Liver (tissue), 9 donors: ENCODE measurements around the gene NR5A2. TPM values are rescaled to one million over a fixed set of nuclear protein-coding genes. Genes with fewer than 3 reads are reported as not detected.

Experiments
- DNase-seq: peaks from one replicate; pipeline ENCODE4 v3.0.0-alpha.2; 2017; ENCODE audit warnings: low spot score
- H3K27ac ChIP-seq, 2 donors: one replicate each; pipeline ENCODE4 v1.7.0; 2013; ENCODE audit warnings: inconsistent platforms in 2 of 2, low read length in 2 of 2, control low read depth in 1 of 2, low read depth in 1 of 2, mild to moderate bottlenecking in 1 of 2
- H3K27me3 ChIP-seq, 4 donors: one replicate each; pipeline versions ENCODE4 v1.6.1 to v1.7.0; 2013; ENCODE audit warnings: low read length in 3 of 4, inconsistent platforms in 1 of 4, mild to moderate bottlenecking in 1 of 4, moderate library complexity in 1 of 4; ENCODE audit not compliant: control insufficient read depth in 4 of 4, insufficient read depth in 4 of 4
- H3K36me3 ChIP-seq, 4 donors: one replicate each; pipeline versions ENCODE4 v1.6.1 to v1.7.0; 2013; ENCODE audit warnings: low read length in 3 of 4, mild to moderate bottlenecking in 3 of 4, low read depth in 1 of 4, moderate library complexity in 1 of 4; ENCODE audit not compliant: control insufficient read depth in 4 of 4, insufficient read depth in 3 of 4
- H3K4me1 ChIP-seq, 4 donors: one replicate each; pipeline versions ENCODE4 v1.6.1 to v1.7.0; 2013; ENCODE audit warnings: low read length in 3 of 4, mild to moderate bottlenecking in 3 of 4, moderate library complexity in 1 of 4; ENCODE audit not compliant: control insufficient read depth in 4 of 4, insufficient read depth in 4 of 4
- H3K4me3 ChIP-seq, 3 donors: one replicate each; pipeline versions ENCODE4 v1.6.1 to v1.7.0; 2013; ENCODE audit warnings: low read length in 3 of 3, control low read depth in 1 of 3, low read depth in 1 of 3, mild to moderate bottlenecking in 1 of 3
- H3K9ac ChIP-seq, 2 donors: one replicate each; pipeline ENCODE4 v1.7.0; 2013; ENCODE audit warnings: low read length in 2 of 2, mild to moderate bottlenecking in 2 of 2, moderate library complexity in 2 of 2, control low read depth in 1 of 2, low read depth in 1 of 2
- H3K9me3 ChIP-seq, 4 donors: one replicate each; pipeline versions ENCODE4 v1.6.1 to v1.7.0; 2013; ENCODE audit warnings: low read length in 3 of 4; ENCODE audit not compliant: control insufficient read depth in 4 of 4
- FOXA1 ChIP-seq: IDR thresholded peaks from 2 replicates; pipeline ENCODE4 v1.6.1; 2016; ENCODE audit warnings: antibody characterized with exemption
- FOXA2 ChIP-seq: IDR thresholded peaks from 2 replicates; pipeline ENCODE4 v1.6.1; 2016; ENCODE audit warnings: antibody characterized with exemption
- HNF4A ChIP-seq, 2 donors: conservative IDR thresholded peaks; 2 replicates each; pipeline ENCODE4 v1.6.1; 2016; ENCODE audit warnings: antibody characterized with exemption in 2 of 2, mild to moderate bottlenecking in 2 of 2
- HNF4G ChIP-seq: IDR thresholded peaks from 2 replicates; pipeline ENCODE4 v1.6.1; 2016; ENCODE audit warnings: antibody characterized with exemption
- RAD21 ChIP-seq, 2 donors: IDR thresholded peaks; 2 replicates each; pipeline ENCODE4 v1.6.1; 2016; ENCODE audit warnings: antibody characterized with exemption in 2 of 2, mild to moderate bottlenecking in 2 of 2
- RXRA ChIP-seq, 2 donors: IDR thresholded peaks; 2 replicates each; pipeline ENCODE4 v1.6.1; 2017 to 2018; ENCODE audit warnings: antibody characterized with exemption in 2 of 2, mild to moderate bottlenecking in 1 of 2
- YY1 ChIP-seq: IDR thresholded peaks from 2 replicates; pipeline ENCODE4 v1.6.1; 2016; ENCODE audit warnings: antibody characterized with exemption, mild to moderate bottlenecking
- WGBS: extraction: QIAGEN DNeasy Blood & Tissue Kit; methylation state at CpG from one replicate; pipeline ENCODE4 v1.1.7; 2013; 5-methylcytosine and 5-hydroxymethylcytosine counted together
- polyA plus RNA-seq, 2 donors: library from polyadenylated mRNA; stranded (reverse) in 1 of 2; unstranded in 1 of 2; fragments of 200-250 nt in 1 of 2; fragments of >200 nt in 1 of 2; fragmentation: Nextera tagmentation in 1 of 2; extraction: Ambion mirVana in 1 of 2; gene quantifications; one replicate each; pipeline versions ENCODE4 v1.2.1 to v1.2.3, GENCODE V29; 2013 to 2015
- total RNA-seq, 2 donors: library from RNA; depleted of rRNA; stranded (reverse); fragments of >200 nt; gene quantifications; one replicate each; pipeline ENCODE4 v1.2.3, GENCODE V29; 2014
- TF ChIP-seq, protein P1 (sequence below): fragments of 150-350 bp; IDR thresholded peaks from 2 replicates; pipeline ENCODE4 v1.5.1; 2017; ENCODE audit warnings: improper control_type of control experiment, low read depth, low read length; ENCODE audit not compliant: missing input control
- TF ChIP-seq, protein P2 (sequence below): IDR thresholded peaks from 2 replicates; pipeline ENCODE4 v1.6.1; 2016; ENCODE audit warnings: antibody characterized with exemption
- TF ChIP-seq, protein P3 (sequence below): IDR thresholded peaks from 2 replicates; pipeline ENCODE4 v1.6.1; 2016; ENCODE audit warnings: antibody characterized with exemption
- TF ChIP-seq, protein P4 (sequence below): IDR thresholded peaks from 2 replicates; pipeline ENCODE4 v1.6.1; 2016; ENCODE audit warnings: antibody characterized with exemption
- TF ChIP-seq, protein P5 (sequence below): IDR thresholded peaks from 2 replicates; pipeline ENCODE4 v1.6.1; 2016; ENCODE audit warnings: antibody characterized with exemption, mild to moderate bottlenecking
- donor health status: healthy.
- donor health status: healthy.
- donor health status: healthy.
- donor health status: healthy.
- donor health status: healthy.

The NR5A2 gene
- total and polyA plus RNA-seq, 4 donors = 10.0 to 37.5 (median 21.1) TPM

DNA sequence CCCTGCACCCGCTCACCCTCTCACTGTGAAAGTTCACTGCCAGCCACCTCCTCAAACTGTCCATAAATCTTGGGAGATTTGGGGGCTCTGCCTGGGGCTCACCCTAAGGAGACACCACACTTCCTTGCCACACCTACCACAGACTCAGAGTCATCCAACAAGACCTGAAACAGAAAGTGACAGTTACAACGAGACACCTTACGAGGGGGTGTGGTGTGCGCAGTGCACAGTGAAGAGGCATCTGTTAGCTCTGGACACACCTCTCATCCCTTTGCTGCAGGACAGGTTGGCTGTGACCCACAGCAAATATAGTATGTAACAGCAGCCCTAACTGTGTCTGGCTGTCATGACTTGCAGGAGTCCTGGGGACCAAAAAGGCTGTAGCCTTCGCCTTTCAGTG, 190.2 kb downstream of the NR5A2 start:
- H3K27ac ChIP-seq = no peak overlapping the region
- no peak for DNase-seq
- H3K4me1 ChIP-seq = peaks cover 0 to 3% (median 1%) of the 10 kb centered on the region in 4 donors
- no peaks in the 10 kb centered on the region for H3K9me3 ChIP-seq
- no peaks in the 10 kb centered on the region for H3K36me3 ChIP-seq
- H3K9ac ChIP-seq = no peak overlapping the region
- no peaks in the 10 kb centered on the region for H3K27me3 ChIP-seq
- H3K4me3 ChIP-seq = no peak overlapping the region
- TF ChIP-seq, protein P1, sequence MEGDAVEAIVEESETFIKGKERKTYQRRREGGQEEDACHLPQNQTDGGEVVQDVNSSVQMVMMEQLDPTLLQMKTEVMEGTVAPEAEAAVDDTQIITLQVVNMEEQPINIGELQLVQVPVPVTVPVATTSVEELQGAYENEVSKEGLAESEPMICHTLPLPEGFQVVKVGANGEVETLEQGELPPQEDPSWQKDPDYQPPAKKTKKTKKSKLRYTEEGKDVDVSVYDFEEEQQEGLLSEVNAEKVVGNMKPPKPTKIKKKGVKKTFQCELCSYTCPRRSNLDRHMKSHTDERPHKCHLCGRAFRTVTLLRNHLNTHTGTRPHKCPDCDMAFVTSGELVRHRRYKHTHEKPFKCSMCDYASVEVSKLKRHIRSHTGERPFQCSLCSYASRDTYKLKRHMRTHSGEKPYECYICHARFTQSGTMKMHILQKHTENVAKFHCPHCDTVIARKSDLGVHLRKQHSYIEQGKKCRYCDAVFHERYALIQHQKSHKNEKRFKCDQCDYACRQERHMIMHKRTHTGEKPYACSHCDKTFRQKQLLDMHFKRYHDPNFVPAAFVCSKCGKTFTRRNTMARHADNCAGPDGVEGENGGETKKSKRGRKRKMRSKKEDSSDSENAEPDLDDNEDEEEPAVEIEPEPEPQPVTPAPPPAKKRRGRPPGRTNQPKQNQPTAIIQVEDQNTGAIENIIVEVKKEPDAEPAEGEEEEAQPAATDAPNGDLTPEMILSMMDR = no peak
- TF ChIP-seq RXRA (IDR thresholded peaks at IDR 0.05) (no peak), FOXA1 (no peak), HNF4A (conservative IDR thresholded peaks at IDR 0.05) (no peak), HNF4G (no peak)
- TF ChIP-seq, protein P2, sequence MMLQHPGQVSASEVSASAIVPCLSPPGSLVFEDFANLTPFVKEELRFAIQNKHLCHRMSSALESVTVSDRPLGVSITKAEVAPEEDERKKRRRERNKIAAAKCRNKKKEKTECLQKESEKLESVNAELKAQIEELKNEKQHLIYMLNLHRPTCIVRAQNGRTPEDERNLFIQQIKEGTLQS = no peak
- TF ChIP-seq, protein P3, sequence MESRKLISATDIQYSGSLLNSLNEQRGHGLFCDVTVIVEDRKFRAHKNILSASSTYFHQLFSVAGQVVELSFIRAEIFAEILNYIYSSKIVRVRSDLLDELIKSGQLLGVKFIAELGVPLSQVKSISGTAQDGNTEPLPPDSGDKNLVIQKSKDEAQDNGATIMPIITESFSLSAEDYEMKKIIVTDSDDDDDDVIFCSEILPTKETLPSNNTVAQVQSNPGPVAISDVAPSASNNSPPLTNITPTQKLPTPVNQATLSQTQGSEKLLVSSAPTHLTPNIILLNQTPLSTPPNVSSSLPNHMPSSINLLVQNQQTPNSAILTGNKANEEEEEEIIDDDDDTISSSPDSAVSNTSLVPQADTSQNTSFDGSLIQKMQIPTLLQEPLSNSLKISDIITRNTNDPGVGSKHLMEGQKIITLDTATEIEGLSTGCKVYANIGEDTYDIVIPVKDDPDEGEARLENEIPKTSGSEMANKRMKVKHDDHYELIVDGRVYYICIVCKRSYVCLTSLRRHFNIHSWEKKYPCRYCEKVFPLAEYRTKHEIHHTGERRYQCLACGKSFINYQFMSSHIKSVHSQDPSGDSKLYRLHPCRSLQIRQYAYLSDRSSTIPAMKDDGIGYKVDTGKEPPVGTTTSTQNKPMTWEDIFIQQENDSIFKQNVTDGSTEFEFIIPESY = no peak
- TF ChIP-seq, protein P4, sequence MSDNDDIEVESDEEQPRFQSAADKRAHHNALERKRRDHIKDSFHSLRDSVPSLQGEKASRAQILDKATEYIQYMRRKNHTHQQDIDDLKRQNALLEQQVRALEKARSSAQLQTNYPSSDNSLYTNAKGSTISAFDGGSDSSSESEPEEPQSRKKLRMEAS = no peak
- 91% methylated on average over 5 of the region's 5 CpGs for WGBS

DNA sequence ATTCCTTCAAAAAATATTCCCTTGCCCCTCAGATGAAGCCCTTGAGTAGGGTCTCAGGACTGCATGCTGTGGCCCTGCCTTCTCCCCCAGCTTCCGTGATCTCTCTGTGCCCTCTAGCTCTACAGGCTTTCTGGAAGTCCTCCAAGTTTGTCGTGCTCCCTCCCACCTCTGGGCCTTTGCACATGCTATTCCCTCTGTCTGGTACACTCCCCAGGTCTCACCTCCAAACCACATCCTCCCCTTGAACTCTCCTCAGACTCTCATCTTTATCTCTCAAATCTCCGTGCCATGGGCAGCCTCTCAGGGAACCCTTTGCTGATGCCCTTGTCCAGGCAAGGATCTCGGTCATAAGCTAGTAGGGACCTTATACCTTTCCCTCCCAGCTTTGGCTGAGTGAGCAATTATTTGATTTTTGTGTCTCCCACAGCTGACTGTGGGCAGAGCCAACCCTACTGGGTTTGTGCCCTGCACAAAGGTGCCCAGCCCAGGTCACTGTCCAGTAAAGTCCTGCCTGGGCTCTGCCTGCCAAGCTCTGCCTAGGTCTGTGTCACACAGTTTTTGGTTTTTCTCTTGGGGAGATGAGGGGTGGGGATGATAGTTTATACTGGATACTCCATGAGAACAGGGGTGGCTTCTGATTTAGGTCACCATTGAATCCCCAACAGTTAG, 194.2 kb downstream of the NR5A2 start:
- Histone ChIP-seq H3K27me3 (no peaks in the 10 kb centered on the region), H3K9ac (no peak overlapping the region), H3K36me3 (no peaks in the 10 kb centered on the region), H3K9me3 (no peaks in the 10 kb centered on the region), H3K4me3 (no peak overlapping the region), H3K27ac (no peak overlapping the region), H3K4me1 (peaks cover 0 to 7% (median 6%) of the 10 kb centered on the region in 4 donors)
- TF ChIP-seq, protein P2 = no peak
- TF ChIP-seq FOXA2 (no peak), YY1 (no peak), RXRA (IDR thresholded peaks at IDR 0.05) (peak; percentile 28 to 47), HNF4A (conservative IDR thresholded peaks at IDR 0.05) (peak; percentile 11 to 45), RAD21 (IDR thresholded peaks at IDR 0.05) (peak in 1 of 2 donors; percentile 21)
- TF ChIP-seq, protein P5, sequence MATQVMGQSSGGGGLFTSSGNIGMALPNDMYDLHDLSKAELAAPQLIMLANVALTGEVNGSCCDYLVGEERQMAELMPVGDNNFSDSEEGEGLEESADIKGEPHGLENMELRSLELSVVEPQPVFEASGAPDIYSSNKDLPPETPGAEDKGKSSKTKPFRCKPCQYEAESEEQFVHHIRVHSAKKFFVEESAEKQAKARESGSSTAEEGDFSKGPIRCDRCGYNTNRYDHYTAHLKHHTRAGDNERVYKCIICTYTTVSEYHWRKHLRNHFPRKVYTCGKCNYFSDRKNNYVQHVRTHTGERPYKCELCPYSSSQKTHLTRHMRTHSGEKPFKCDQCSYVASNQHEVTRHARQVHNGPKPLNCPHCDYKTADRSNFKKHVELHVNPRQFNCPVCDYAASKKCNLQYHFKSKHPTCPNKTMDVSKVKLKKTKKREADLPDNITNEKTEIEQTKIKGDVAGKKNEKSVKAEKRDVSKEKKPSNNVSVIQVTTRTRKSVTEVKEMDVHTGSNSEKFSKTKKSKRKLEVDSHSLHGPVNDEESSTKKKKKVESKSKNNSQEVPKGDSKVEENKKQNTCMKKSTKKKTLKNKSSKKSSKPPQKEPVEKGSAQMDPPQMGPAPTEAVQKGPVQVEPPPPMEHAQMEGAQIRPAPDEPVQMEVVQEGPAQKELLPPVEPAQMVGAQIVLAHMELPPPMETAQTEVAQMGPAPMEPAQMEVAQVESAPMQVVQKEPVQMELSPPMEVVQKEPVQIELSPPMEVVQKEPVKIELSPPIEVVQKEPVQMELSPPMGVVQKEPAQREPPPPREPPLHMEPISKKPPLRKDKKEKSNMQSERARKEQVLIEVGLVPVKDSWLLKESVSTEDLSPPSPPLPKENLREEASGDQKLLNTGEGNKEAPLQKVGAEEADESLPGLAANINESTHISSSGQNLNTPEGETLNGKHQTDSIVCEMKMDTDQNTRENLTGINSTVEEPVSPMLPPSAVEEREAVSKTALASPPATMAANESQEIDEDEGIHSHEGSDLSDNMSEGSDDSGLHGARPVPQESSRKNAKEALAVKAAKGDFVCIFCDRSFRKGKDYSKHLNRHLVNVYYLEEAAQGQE = no peak
- TF ChIP-seq, protein P1 = no peak
- TF ChIP-seq, protein P3 = no peak
- 61% methylated on average over 4 of the region's 4 CpGs for WGBS
- no peak for DNase-seq
